Panc1 (cell line): ENCODE measurements around the gene SUMF1.

ENCODE experiments used
- POLR2AphosphoS5 ChIP-seq: IDR thresholded peaks from 2 replicates; pipeline ENCODE4 v1.6.1; 2012; ENCODE audit warnings: mild to moderate bottlenecking, low read depth, low read length, moderate library complexity
- SIN3A ChIP-seq: IDR thresholded peaks from 2 replicates; pipeline ENCODE4 v1.6.1; 2012; ENCODE audit warnings: low read depth, mild to moderate bottlenecking, low read length, moderate library complexity, borderline replicate concordance; ENCODE audit not compliant: insufficient read depth
- TCF7L2 ChIP-seq: IDR thresholded peaks from 2 replicates; pipeline ENCODE4 v1.6.1; 2011; ENCODE audit warnings: mild to moderate bottlenecking, low read depth, low read length, inconsistent platforms
- TF ChIP-seq, protein P1 (sequence below): fragments of 450-650 bp; IDR thresholded peaks from 2 replicates; pipeline ENCODE4 v1.5.1; 2017; ENCODE audit warnings: mild to moderate bottlenecking
- TF ChIP-seq, protein P2 (sequence below), 2 experiments: IDR thresholded peaks; 2 replicates each; pipeline ENCODE4 v1.6.1; 2011 to 2012; ENCODE audit warnings: low read depth in 2 of 2, control low read depth in 1 of 2, low read length in 1 of 2, mild to moderate bottlenecking in 1 of 2, moderate library complexity in 1 of 2; ENCODE audit not compliant: insufficient read depth in 1 of 2

DNA sequence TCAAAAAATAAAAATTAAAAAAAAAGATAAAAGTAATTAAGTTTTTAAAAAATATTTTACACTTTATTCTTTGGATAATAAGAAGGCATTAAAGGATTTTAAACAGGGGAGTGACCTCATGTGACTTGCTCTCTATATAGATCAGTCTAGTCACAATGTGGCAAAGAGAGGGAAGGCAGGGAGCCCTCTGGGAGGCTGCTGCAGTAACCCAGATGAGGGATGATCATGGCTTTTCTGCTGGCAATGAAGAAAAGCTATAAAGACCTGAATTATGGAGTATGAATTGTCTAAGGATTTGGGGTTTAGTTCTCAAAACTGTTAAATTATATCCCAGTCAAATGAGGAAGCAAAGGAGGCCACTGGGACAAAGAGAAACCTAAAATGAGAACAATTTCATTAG is 58.1 kb downstream of the SUMF1 start:
- TF ChIP-seq, protein P1, sequence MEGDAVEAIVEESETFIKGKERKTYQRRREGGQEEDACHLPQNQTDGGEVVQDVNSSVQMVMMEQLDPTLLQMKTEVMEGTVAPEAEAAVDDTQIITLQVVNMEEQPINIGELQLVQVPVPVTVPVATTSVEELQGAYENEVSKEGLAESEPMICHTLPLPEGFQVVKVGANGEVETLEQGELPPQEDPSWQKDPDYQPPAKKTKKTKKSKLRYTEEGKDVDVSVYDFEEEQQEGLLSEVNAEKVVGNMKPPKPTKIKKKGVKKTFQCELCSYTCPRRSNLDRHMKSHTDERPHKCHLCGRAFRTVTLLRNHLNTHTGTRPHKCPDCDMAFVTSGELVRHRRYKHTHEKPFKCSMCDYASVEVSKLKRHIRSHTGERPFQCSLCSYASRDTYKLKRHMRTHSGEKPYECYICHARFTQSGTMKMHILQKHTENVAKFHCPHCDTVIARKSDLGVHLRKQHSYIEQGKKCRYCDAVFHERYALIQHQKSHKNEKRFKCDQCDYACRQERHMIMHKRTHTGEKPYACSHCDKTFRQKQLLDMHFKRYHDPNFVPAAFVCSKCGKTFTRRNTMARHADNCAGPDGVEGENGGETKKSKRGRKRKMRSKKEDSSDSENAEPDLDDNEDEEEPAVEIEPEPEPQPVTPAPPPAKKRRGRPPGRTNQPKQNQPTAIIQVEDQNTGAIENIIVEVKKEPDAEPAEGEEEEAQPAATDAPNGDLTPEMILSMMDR = no peak
- TF ChIP-seq TCF7L2 (no peak), SIN3A (no peak), POLR2AphosphoS5 (no peak)
- TF ChIP-seq, protein P2, sequence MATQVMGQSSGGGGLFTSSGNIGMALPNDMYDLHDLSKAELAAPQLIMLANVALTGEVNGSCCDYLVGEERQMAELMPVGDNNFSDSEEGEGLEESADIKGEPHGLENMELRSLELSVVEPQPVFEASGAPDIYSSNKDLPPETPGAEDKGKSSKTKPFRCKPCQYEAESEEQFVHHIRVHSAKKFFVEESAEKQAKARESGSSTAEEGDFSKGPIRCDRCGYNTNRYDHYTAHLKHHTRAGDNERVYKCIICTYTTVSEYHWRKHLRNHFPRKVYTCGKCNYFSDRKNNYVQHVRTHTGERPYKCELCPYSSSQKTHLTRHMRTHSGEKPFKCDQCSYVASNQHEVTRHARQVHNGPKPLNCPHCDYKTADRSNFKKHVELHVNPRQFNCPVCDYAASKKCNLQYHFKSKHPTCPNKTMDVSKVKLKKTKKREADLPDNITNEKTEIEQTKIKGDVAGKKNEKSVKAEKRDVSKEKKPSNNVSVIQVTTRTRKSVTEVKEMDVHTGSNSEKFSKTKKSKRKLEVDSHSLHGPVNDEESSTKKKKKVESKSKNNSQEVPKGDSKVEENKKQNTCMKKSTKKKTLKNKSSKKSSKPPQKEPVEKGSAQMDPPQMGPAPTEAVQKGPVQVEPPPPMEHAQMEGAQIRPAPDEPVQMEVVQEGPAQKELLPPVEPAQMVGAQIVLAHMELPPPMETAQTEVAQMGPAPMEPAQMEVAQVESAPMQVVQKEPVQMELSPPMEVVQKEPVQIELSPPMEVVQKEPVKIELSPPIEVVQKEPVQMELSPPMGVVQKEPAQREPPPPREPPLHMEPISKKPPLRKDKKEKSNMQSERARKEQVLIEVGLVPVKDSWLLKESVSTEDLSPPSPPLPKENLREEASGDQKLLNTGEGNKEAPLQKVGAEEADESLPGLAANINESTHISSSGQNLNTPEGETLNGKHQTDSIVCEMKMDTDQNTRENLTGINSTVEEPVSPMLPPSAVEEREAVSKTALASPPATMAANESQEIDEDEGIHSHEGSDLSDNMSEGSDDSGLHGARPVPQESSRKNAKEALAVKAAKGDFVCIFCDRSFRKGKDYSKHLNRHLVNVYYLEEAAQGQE (IDR thresholded peaks at IDR 0.05; ENCODE audit: insufficient read depth in 1 of 2, low read depth in 2 of 2, low read length in 1 of 2) = no peak
